HepG2 (cell line): ENCODE results near the gene CCDC17. TPM values are rescaled to one million over a fixed set of nuclear protein-coding genes. Genes with fewer than 3 reads are reported as not detected.

Source experiments
- FOXA3 ChIP-seq: IDR thresholded peaks from 2 replicates; pipeline ENCODE4 v1.6.1; 2016; ENCODE audit warnings: missing genetic modification reagents, missing compliant biosample characterization
- HDAC2 ChIP-seq: sonication (generic); formaldehyde crosslinking; IDR thresholded peaks from 2 replicates; pipeline ENCODE4 v1.4.0; 2020; ENCODE audit warnings: missing genetic modification reagents
- HES4 ChIP-seq: sonication (generic); formaldehyde crosslinking; IDR thresholded peaks from 2 replicates; pipeline ENCODE4 v1.9.0; 2021; ENCODE audit warnings: mild to moderate bottlenecking, missing genetic modification reagents, borderline replicate concordance
- HNRNPLL ChIP-seq: fragments of 200-400 bp; formaldehyde crosslinking; IDR thresholded peaks from 2 replicates; pipeline ENCODE4 v1.6.1; 2017; ENCODE audit warnings: mild to moderate bottlenecking, low read depth, low read length; ENCODE audit not compliant: poor library complexity, severe bottlenecking
- NFKB2 ChIP-seq: sonication (generic); formaldehyde crosslinking; IDR thresholded peaks from 2 replicates; pipeline ENCODE4 v1.4.0; 2020; ENCODE audit warnings: missing genetic modification reagents, borderline replicate concordance
- RNF2 ChIP-seq: fragments of 450-650 bp; conservative IDR thresholded peaks from 2 replicates; pipeline ENCODE4 v1.6.1; 2016; ENCODE audit warnings: low read depth
- RXRB ChIP-seq: IDR thresholded peaks from 2 replicates; pipeline ENCODE4 v1.6.1; 2016; ENCODE audit warnings: borderline replicate concordance, missing genetic modification reagents, missing compliant biosample characterization
- SNAI1 ChIP-seq: sonication (generic); formaldehyde crosslinking; IDR thresholded peaks from 2 replicates; pipeline ENCODE4 v1.5.0; 2020; ENCODE audit warnings: mild to moderate bottlenecking, missing genetic modification reagents, borderline replicate concordance
- ZFP36 ChIP-seq: fragments of 150-350 bp; IDR thresholded peaks from 2 replicates; pipeline ENCODE4 v1.6.1; 2018; ENCODE audit warnings: borderline replicate concordance, low read length, low read depth; ENCODE audit not compliant: partially characterized antibody
- ZNF367 ChIP-seq: sonication (generic); formaldehyde crosslinking; IDR thresholded peaks from 2 replicates; pipeline ENCODE4 v1.4.0; 2020; ENCODE audit warnings: missing genetic modification reagents, borderline replicate concordance
- ZNF564 ChIP-seq: sonication (generic); formaldehyde crosslinking; IDR thresholded peaks from 2 replicates; pipeline ENCODE4 v1.8.1; 2023; ENCODE audit warnings: mild to moderate bottlenecking, missing genetic modification reagents
- ZNF569 ChIP-seq: sonication (generic); formaldehyde crosslinking; IDR thresholded peaks from 2 replicates; pipeline ENCODE4 v1.5.0; 2020; ENCODE audit warnings: mild to moderate bottlenecking, missing genetic modification reagents, moderate library complexity, borderline replicate concordance
- ZNF609 ChIP-seq: sonication (generic); formaldehyde crosslinking; IDR thresholded peaks from 2 replicates; pipeline ENCODE4 v1.4.0; 2020; ENCODE audit warnings: mild to moderate bottlenecking, missing genetic modification reagents, borderline replicate concordance
- ZNF674 ChIP-seq: sonication (generic); formaldehyde crosslinking; IDR thresholded peaks from 2 replicates; pipeline ENCODE4 v1.5.0; 2020; ENCODE audit warnings: low read depth, mild to moderate bottlenecking, missing genetic modification reagents
- ZNF773 ChIP-seq: sonication (generic); formaldehyde crosslinking; IDR thresholded peaks from 2 replicates; pipeline ENCODE4 v1.4.0; 2020; ENCODE audit warnings: missing genetic modification reagents, borderline replicate concordance
- ZSCAN22 ChIP-seq: sonication (generic); formaldehyde crosslinking; IDR thresholded peaks from 2 replicates; pipeline ENCODE4 v1.4.0; 2020; ENCODE audit warnings: mild to moderate bottlenecking, missing genetic modification reagents
- polyA plus RNA-seq, 8 experiments: library from polyadenylated mRNA; depleted of rRNA in 3 of 8; stranded (reverse) in 7 of 8; unstranded in 1 of 8; fragments of >200 nt; fragmentation: Illumina TruSeq in 4 of 8; extraction: Trizol in 4 of 8; gene quantifications; 2 replicates each; pipeline versions ENCODE4 v1.2.1 to v1.2.3, GENCODE V29; 2011 to 2016; ENCODE audit warnings: low read depth in 4 of 8, missing spikeins in 1 of 8, mixed read lengths in 1 of 8; ENCODE audit not compliant: insufficient read depth in 1 of 8
- total RNA-seq, 5 experiments: library from RNA; depleted of rRNA; stranded (reverse); fragments of >200 nt; fragmentation: Illumina TruSeq; extraction: Trizol; gene quantifications; 2 replicates each; pipeline ENCODE4 v1.2.3, GENCODE V29; 2016; ENCODE audit warnings: low read depth in 1 of 5
- TF ChIP-seq, protein P1 (sequence below): sonication (generic); formaldehyde crosslinking; IDR thresholded peaks from 2 replicates; pipeline ENCODE4 v1.5.1; 2020; ENCODE audit warnings: missing genetic modification reagents, mild to moderate bottlenecking, borderline replicate concordance

The CCDC17 gene
- total and polyA plus RNA-seq, 2 of the 13 experiments (the other 11 are each of a cell fraction or from before 2014, with no cell fraction given) = 1.5 to 3.3 TPM

DNA sequence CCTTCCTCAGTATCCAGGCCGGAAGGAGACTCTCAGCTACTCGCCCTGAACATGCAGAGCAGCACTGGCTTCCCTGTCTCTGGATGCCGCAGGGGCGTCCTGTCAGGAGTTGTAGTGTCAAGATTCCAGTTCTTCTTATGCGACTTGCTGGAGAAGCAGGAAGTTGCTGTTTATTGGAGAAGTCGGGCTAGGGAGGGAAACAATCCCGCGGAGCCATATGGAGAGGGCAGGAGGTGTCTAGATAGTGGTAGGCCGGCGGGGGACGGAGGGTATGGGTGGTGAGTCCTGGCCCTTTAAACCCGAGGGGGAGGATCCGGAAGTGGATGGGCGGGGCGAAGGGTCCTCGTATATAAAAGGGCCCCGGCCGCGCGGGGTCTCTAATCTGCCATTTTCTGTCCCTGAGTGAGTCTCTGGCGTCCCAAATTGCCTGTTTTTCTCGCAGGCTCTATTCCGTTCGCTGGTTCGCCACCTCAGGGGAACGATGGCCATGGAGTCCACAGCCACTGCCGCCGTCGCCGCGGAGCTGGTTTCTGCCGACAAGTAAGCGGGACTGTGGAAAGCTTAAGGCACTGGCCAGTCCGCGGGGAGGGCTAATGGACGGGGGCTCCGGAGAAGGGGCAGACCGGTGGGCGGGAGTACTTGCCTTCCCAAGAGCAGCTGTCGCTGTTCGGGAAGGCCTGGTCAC is 40.0 kb downstream of the CCDC17 start, which contains the start of gene NASP (continued):
- TF ChIP-seq SNAI1 (CRISPR knock-in tag) (no peak), ZNF674 (no peak), ZNF564 (CRISPR knock-in tag) (no peak), ZNF773 (CRISPR knock-in tag) (no peak), FOXA3 (CRISPR knock-in tag) (no peak), HDAC2 (CRISPR knock-in tag) (peak; percentile 2; the same call in 1 of the 2 replicates), ZFP36 (no peak), ZNF609 (CRISPR knock-in tag) (0 out of 2 replicates have a peak, but pooled peaks have one; percentile 33), NFKB2 (CRISPR knock-in tag) (peak; percentile 77; the same call in 1 of the 2 replicates), HNRNPLL (no peak), ZSCAN22 (CRISPR knock-in tag) (no peak), RNF2 (no peak), RXRB (CRISPR knock-in tag) (no peak; the same call in none of the 2 replicates), ZNF569 (CRISPR knock-in tag) (no peak), HES4 (CRISPR knock-in tag) (peak; percentile 31; the same call in 1 of the 2 replicates), ZNF367 (CRISPR knock-in tag) (peak; percentile 92)
- TF ChIP-seq, protein P1, sequence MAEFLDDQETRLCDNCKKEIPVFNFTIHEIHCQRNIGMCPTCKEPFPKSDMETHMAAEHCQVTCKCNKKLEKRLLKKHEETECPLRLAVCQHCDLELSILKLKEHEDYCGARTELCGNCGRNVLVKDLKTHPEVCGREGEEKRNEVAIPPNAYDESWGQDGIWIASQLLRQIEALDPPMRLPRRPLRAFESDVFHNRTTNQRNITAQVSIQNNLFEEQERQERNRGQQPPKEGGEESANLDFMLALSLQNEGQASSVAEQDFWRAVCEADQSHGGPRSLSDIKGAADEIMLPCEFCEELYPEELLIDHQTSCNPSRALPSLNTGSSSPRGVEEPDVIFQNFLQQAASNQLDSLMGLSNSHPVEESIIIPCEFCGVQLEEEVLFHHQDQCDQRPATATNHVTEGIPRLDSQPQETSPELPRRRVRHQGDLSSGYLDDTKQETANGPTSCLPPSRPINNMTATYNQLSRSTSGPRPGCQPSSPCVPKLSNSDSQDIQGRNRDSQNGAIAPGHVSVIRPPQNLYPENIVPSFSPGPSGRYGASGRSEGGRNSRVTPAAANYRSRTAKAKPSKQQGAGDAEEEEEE (CRISPR knock-in tag) = no peak
